Large intestine (tissue), 3 donors: ENCODE data around the gene NCKAP5. TPM values are rescaled to one million over a fixed set of nuclear protein-coding genes. Genes with fewer than 3 reads are reported as not detected.

Source experiments
- DNase-seq, 2 donors: peaks; one replicate each; pipeline versions ENCODE4 v3.0.0 to v3.0.0-alpha.2; 2013
- H3K27ac ChIP-seq: one replicate; pipeline ENCODE4 v1.5.1; 2013; ENCODE audit warnings: low read length
- H3K27me3 ChIP-seq: 2 replicates; pipeline ENCODE4 v1.6.1; 2013; ENCODE audit warnings: low read length; ENCODE audit not compliant: control insufficient read depth, insufficient read depth
- H3K36me3 ChIP-seq: 2 replicates; pipeline ENCODE4 v1.6.1; 2013; ENCODE audit warnings: low read length; ENCODE audit not compliant: control insufficient read depth, insufficient read depth
- H3K4me1 ChIP-seq: one replicate; pipeline ENCODE4 v1.6.1; 2013; ENCODE audit warnings: low read length; ENCODE audit not compliant: control insufficient read depth, insufficient read depth
- H3K4me3 ChIP-seq: one replicate; pipeline ENCODE4 v1.5.1; 2013; ENCODE audit warnings: low read length
- H3K9me3 ChIP-seq: one replicate; pipeline ENCODE4 v1.6.1; 2013; ENCODE audit warnings: mild to moderate bottlenecking, low read depth, low read length, moderate library complexity; ENCODE audit not compliant: control insufficient read depth
- WGBS: methylation state at CpG from one replicate; pipeline ENCODE4 v1.1.5; 2013; ENCODE audit warnings: low lambda C conversion rate; ENCODE audit not compliant: insufficient coverage; 5-methylcytosine and 5-hydroxymethylcytosine counted together
- polyA plus RNA-seq: library from polyadenylated mRNA; unstranded; fragments of 120-200 nt; gene quantifications from one replicate; pipeline ENCODE4 v1.2.1, GENCODE V29; 2013

The NCKAP5 gene
- polyA plus RNA-seq, 1 donor = 4.3 TPM

- no peak overlapping the region for H3K4me3 ChIP-seq
- no peaks in the 10 kb centered on the region for H3K36me3 ChIP-seq
- no peak overlapping the region for H3K27ac ChIP-seq
- DNase-seq = no peak
- H3K4me1 ChIP-seq = peaks cover 28% of the 10 kb centered on the region
- no CpG with 5 or more reads among the region's 6 CpGs for WGBS
- H3K27me3 ChIP-seq = no peaks in the 10 kb centered on the region
- H3K9me3 ChIP-seq = no peaks in the 10 kb centered on the region
Observed at GRCh38 chr2:133500917-133501316, 67.3 kb downstream of the NCKAP5 start.

DNA sequence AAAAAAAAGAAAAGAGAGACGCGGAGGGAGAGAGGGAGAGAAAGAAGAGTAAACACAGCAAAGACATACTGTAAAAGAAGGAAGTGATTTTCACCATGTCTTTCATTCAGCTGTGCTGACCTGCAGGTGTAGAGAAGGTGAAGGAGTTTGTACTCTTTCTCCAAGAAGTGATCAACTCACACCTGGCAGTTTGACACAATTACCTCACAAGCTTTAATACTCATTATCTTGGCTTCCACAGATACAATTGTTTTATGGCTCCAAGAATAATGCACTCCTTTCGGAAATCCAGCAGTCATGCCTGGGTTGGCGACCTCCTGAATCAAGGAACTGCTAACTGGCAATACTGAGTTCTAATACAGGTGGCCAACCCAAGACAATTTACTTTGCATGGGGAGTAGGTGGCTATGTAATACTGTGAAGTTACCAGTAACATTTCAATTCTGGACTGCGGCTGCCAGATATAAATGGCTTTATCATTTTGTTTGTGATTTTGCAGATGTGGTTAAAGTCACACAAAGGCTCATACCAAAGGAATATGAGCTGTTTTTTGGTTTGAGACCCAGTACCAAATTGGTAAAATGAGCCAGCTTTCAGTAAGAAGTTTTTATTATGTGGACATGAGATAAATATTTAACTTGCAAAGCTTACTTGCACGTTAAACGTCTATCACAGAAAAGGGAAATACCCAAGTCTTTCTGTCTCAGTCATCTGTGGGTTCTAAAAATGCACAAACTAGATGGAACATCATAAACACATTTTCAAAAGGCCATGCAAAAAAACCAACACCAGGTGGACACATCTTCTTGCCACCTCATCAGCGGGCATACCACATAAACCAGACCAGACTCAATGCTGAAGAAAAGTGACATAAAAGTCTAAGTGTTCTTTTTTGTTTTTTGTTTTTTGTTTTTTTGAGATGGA lies 69.3 kb downstream of the NCKAP5 start:
- Histone ChIP-seq H3K27ac (peak overlapping the region; percentile 61), H3K9me3 (no peaks in the 10 kb centered on the region), H3K4me1 (peaks cover 40% of the 10 kb centered on the region), H3K36me3 (no peaks in the 10 kb centered on the region), H3K27me3 (no peaks in the 10 kb centered on the region), H3K4me3 (no peak overlapping the region)
- DNase-seq = peak; percentile 35 to 79
- 13% methylated on average over 2 of the region's 8 CpGs for WGBS

GRCh38 chr2:133497951-133498565 lies 70.2 kb downstream of the NCKAP5 start:
- Histone ChIP-seq H3K4me3 (no peak overlapping the region), H3K36me3 (no peaks in the 10 kb centered on the region), H3K9me3 (no peaks in the 10 kb centered on the region), H3K4me1 (peaks cover 33% of the 10 kb centered on the region), H3K27me3 (no peaks in the 10 kb centered on the region), H3K27ac (peak overlapping the region; percentile 36)
- DNase-seq = peak in 1 of 2 donors; percentile 19
- 31% methylated on average over 2 of the region's 6 CpGs for whole genome bisulfite sequencing

- DNase-seq = peak in 1 of 2 donors; percentile 49
- no CpG with 5 or more reads among the region's 3 CpGs for WGBS
Observed at GRCh38 chr2:133497270-133497893, 70.9 kb downstream of the NCKAP5 start.

DNA sequence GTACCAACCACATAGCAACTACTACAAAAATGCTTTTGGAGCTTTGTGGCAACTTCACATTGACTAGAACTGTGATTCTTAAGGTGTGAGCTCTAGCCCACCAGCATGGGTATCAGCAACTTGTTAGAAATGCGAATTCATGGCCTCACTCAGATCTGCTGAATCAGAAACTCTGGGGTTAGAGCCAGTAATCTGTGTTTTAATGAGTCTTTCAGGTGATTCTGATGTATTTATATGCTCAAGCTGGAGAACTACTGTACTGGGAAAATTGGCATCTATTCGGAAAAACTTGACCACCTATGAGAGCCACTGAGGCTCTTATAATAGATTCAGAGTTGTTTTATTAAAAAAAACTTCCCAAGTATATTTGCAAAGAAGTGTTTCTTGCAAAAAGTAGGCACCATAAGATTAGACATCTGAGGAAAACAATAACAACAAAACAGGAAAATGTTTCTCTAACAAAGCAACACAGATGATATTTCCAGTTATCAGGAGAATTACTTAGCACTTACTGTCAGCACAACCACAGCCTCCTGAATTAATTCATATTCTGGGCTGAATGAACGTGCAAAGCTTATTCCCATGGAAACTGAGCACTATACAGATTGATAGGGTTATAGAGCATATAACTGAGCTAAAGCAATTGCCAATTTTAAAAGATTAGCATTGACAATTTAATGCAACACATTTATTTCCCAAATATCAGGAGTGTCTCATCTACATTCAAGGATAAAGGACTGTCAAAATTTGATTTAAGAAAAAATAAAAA lies 71.6 kb downstream of the NCKAP5 start:
- no peak overlapping the region for H3K4me3 ChIP-seq
- no peaks in the 10 kb centered on the region for H3K9me3 ChIP-seq
- WGBS = 83% methylated on average over 1 of the region's 3 CpGs
- no peaks in the 10 kb centered on the region for H3K27me3 ChIP-seq
- H3K27ac ChIP-seq = no peak overlapping the region
- H3K4me1 ChIP-seq = peaks cover 31% of the 10 kb centered on the region
- H3K36me3 ChIP-seq = no peaks in the 10 kb centered on the region
- DNase-seq = no peak

More at GRCh38 chr2:133497270-133497893, 70.9 kb downstream of the NCKAP5 start:
- no peaks in the 10 kb centered on the region for H3K27me3 ChIP-seq
- no peak overlapping the region for H3K27ac ChIP-seq
- no peaks in the 10 kb centered on the region for H3K36me3 ChIP-seq
- peaks cover 30% of the 10 kb centered on the region for H3K4me1 ChIP-seq
- H3K4me3 ChIP-seq = no peak overlapping the region
- H3K9me3 ChIP-seq = no peaks in the 10 kb centered on the region

DNA sequence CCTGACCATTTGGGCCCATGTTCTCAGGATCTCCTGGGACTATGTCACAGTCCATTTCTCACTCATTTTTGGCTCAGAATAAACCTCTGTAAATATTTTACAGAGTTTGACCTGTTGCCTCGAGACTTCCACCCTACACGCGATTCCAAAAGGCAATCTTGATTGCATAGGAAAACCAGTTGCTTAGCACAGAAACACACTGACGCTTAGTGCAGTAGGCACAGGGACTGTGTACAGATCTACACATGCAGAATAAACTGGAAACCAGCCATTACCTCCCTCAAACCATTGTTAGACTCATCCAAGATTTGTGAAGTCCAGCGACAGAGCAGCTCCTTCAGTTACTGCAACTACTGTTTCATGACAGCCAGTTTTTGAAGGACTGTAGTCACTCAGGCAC lies 73.0 kb downstream of the NCKAP5 start:
- peak overlapping the region; percentile 47 for H3K27ac ChIP-seq
- peak; percentile 49 to 73 for DNase-seq

DNA sequence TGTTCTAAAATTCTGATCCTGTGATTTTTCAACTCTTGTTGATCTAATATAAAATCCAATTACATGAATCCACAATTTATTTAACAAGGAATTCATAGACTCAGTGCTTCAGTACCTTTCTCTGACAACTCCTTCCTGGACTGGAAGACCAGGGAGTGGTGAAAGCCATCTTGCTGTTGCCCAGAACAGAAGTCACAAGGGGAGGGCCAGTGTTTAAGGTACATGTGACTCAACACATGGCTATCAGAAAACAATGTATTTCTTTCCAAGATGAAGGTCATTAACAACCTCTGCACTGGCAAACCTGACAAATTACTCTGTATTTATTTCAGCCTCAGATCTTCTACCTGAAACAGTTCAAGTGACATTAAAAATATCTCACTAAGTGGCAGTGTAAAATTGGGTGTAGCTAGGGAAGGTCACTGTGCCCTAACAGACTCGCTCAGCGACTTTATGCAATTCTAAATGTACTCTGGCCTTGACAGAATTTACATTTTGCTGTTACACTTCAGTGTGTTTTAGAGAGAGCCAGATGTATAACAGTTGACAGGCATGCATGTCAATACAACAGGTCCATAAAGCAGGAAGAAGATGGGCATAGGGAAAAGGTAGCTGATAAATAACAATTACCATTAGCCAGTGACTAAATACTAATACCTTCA lies 75.4 kb downstream of the NCKAP5 start:
- no peak overlapping the region for H3K4me3 ChIP-seq
- H3K36me3 ChIP-seq = no peaks in the 10 kb centered on the region
- peak; percentile 32 to 78 for DNase-seq

More for the DNA sequence above, 73.0 kb downstream of the NCKAP5 start:
- Histone ChIP-seq H3K4me1 (peaks cover 31% of the 10 kb centered on the region), H3K36me3 (no peaks in the 10 kb centered on the region), H3K27me3 (no peaks in the 10 kb centered on the region), H3K9me3 (no peaks in the 10 kb centered on the region), H3K4me3 (no peak overlapping the region)
- WGBS = no CpG with 5 or more reads among the region's 5 CpGs

GRCh38 chr2:133490411-133490980 lies 77.8 kb downstream of the NCKAP5 start:
- Histone ChIP-seq H3K4me3 (no peak overlapping the region), H3K27ac (no peak overlapping the region), H3K27me3 (no peaks in the 10 kb centered on the region), H3K36me3 (no peaks in the 10 kb centered on the region), H3K9me3 (no peaks in the 10 kb centered on the region), H3K4me1 (peaks cover 15% of the 10 kb centered on the region)
- no peak for DNase-seq
- no CpG with 5 or more reads among the region's 3 CpGs for WGBS

More for the DNA sequence above, 75.4 kb downstream of the NCKAP5 start:
- peak overlapping the region; percentile 58 for H3K27ac ChIP-seq
- no peaks in the 10 kb centered on the region for H3K27me3 ChIP-seq
- WGBS = no CpG with 5 or more reads among the region's 2 CpGs
- no peaks in the 10 kb centered on the region for H3K9me3 ChIP-seq
- peaks cover 27% of the 10 kb centered on the region for H3K4me1 ChIP-seq

DNA sequence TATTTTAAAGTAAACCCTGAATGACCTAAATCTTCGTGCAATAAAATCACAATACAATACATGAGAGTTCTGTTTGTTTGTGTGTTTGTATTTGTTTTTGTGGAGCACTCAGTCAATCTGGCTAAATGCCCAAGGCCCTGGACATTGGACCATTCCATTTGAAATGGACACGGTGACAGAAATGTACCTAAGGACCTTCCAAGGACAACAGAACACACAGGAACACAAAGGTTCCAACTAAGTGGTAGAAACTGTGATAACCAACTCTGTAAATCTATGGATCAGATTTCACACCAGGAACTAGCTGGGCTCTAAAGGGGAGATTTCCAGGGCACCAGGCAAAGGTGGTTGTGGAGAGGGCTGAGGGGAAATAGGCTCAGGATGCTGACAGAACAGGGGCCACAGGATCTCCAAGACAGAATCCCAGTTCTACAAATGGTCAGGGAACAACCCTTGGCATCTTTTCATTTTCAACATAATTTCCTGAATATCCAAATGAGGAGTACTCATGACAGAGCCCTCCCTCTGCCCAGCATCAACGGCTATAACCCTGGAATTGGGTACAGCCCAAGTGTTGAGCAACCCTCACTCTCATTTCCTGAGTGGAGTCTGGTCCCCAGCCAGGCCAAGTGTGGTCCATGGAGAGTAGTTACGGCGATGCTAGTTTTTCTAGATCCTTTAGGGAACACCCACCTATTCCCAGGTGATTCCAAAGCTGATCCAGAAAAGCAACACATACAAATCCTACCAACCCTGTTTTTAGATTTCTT lies 78.4 kb downstream of the NCKAP5 start:
- no peaks in the 10 kb centered on the region for H3K9me3 ChIP-seq
- H3K4me3 ChIP-seq = no peak overlapping the region
- no peak for DNase-seq
- peaks cover 8% of the 10 kb centered on the region for H3K4me1 ChIP-seq
- no peaks in the 10 kb centered on the region for H3K27me3 ChIP-seq
- H3K27ac ChIP-seq = no peak overlapping the region
- no peaks in the 10 kb centered on the region for H3K36me3 ChIP-seq
- WGBS = 60% methylated on average over 2 of the region's 5 CpGs
